ENCODE data around the gene GNG14.
A peak's percentile ranks its signal among the peaks of the same experiment; 100 is the strongest.
"Not testable (repeated sequence)": the region's sequence is repeated elsewhere in the genome, so short reads cannot be mapped to it uniquely, and the experiment has no call there.

The GNG14 gene

GRCh38 chr19:12687496-12688196 lies at the start of gene GNG14:
Gene GNG14 (plus strand): TSS chr19:12687998. CDS start chr19:12688049, 51 bp downstream.
- no peak for DNase-seq (ENCODE audit: low read depth in 2 of 2, low spot score in 1 of 2)

- DNase-seq (ENCODE audit: low read depth in 2 of 2, low spot score in 1 of 2) = no peak
Measured at GRCh38 chr19:12638611-12639182, 49.1 kb upstream of the GNG14 start.

DNA sequence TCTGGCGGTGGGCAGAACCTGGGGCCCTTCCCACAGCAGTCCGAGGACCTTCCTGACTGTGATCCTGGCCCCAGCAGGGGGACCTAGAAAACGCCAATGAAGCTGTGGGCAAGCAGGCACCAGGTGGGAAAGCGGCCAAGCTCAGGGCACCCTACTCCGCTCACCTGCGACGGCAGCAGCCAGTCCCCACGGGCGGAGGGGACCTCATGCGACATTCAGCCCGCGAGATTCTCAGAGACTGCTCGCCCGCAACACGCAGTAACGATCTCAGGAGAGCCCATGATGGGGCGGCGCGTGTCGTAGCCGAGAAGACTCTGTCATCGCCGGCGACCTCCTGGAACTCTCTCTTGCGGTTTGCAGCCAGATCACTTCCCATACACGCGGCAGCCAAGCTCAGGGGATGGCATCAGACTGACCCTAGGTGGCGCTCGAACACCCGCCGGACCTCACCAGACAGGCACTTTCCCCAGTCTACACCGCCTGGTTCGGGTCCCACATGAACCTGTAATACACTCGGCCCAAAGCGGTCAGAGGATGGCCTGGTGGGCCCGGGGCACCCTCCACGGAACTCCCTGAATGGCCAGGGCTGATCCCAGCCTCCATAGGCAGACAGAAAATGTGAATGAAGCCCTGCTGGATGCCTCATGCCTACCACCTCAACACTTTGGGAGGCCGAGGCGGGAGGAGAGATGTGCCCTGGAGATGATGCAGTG lies 47.7 kb upstream of the GNG14 start:
- DNase-seq (ENCODE audit: low read depth in 2 of 2, low spot score in 1 of 2) = peak; percentile 64 to 67

- no peak for DNase-seq (ENCODE audit: low read depth in 2 of 2, low spot score in 1 of 2)
Measured at GRCh38 chr19:12641456-12641855, 46.3 kb upstream of the GNG14 start.

- DNase-seq (ENCODE audit: low read depth in 2 of 2, low spot score in 1 of 2) = no peak
Measured at GRCh38 chr19:12642506-12642905, 45.3 kb upstream of the GNG14 start.

GRCh38 chr19:12643716-12644115 lies 44.1 kb upstream of the GNG14 start:
- DNase-seq (ENCODE audit: low read depth in 2 of 2, low spot score in 1 of 2) = not testable (repeated sequence)

DNA sequence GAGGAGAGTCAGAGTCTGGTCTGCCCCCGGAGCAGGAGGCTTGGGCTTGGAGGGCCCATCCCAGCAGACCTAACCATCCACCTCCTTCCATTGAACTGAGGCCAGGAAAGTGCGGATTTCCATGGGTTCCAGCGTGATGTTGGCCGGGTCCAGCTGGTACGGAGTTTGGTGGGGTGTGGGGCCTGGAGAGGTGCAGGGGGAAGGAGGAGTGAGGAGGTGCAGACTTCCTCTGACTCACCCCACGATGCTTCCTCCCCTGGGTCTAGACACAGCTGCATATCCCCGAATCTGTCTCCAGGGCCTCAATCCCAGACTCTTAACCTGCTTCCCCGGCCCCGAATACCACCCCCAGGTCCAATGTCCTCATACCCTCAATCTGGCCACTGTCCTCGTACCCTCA lies 41.2 kb upstream of the GNG14 start:
- DNase-seq (ENCODE audit: low read depth in 2 of 2, low spot score in 1 of 2) = no peak

DNA sequence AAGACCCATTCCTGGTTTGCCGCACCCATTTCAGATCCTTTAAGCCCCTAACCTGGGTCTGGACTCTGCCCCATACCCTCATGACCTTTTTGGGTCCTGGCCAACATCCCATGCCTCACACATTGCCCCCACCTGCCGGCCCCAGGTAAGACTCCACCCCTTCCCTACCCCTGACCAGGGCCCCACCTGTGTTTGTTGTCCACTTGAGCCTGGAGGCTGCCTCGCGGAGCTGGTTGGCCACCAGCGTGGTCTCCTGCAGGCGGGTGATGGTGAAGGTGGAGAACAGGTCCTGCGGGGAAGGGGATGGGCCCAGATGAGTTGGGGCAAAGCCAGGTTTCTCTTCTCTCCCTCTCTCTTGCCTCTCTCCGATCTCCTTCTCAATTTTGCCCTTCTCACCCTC lies 40.8 kb upstream of the GNG14 start:
- DNase-seq (ENCODE audit: low read depth in 2 of 2, low spot score in 1 of 2) = no peak

GRCh38 chr19:12647490-12648071 lies 40.2 kb upstream of the GNG14 start:
- DNase-seq (ENCODE audit: low read depth in 2 of 2, low spot score in 1 of 2) = no peak

- no peak for DNase-seq (ENCODE audit: low read depth in 2 of 2, low spot score in 1 of 2)
Measured at GRCh38 chr19:12648088-12648487, 39.7 kb upstream of the GNG14 start.

- DNase-seq (ENCODE audit: low read depth in 2 of 2, low spot score in 1 of 2) = no peak
Measured at GRCh38 chr19:12649941-12650340, 37.9 kb upstream of the GNG14 start.

GRCh38 chr19:12652219-12652618 lies 35.6 kb upstream of the GNG14 start:
- no peak for DNase-seq (ENCODE audit: low read depth in 2 of 2, low spot score in 1 of 2)

- no peak for DNase-seq (ENCODE audit: low read depth in 2 of 2, low spot score in 1 of 2)
Measured at GRCh38 chr19:12655546-12655945, 32.3 kb upstream of the GNG14 start.

DNA sequence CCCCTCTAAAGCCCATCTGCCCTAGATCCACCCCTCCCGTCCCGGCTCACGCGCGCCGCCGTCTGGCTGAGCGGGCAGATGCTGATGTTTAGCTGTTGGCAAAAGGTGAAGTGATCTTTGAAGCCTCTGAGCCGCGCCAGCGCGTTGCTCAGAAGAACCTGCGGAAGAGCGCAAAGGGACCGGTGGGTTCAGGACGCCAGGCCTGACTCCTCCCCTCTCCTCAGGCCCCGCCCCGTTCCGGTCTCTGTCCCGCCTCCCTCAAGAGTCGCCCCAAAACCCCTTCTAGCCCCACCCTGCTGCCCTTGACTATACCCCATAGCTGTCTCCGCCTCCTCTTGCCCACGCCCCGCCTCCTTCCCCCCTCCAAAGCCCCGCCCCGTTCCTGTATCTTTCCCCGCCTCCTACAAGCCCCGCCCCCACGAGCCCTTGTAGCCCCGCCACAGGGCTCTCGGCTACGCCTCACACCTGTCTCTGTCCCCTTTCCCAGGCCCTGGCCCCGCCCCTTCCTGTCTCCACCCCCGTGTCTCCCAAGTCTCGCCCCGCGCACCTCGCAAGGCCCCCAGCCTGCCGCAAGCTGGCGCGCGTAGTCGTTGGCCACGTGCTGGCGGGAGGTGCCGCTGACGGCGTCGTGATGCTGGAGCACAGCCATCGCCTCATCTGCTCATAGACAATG lies 30.8 kb upstream of the GNG14 start:
- no peak for DNase-seq (ENCODE audit: low read depth in 2 of 2, low spot score in 1 of 2)

DNA sequence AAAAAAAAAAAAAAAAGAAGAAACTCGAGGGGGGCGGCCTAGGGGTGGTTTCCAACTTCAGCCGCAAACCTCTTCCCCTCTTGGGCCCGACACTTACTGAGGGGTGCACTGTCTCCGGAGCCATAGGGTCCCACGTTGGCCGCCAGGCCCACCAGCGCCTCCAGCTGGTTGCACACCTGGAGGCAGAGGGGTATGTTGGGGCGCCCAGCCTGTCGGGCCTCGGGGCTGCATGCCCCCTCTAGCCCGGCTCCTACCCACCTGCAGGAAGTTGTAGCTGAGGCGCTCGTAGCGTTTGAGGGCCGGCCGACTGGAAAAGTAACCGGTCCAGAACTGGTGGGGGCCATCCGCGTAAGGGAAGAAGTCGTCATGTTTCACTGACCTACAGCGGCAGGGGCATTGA lies 29.8 kb upstream of the GNG14 start:
- no peak for DNase-seq (ENCODE audit: low read depth in 2 of 2, low spot score in 1 of 2)

GRCh38 chr19:12660980-12661379 lies 26.8 kb upstream of the GNG14 start:
- no peak for DNase-seq (ENCODE audit: low read depth in 2 of 2, low spot score in 1 of 2)

- DNase-seq (ENCODE audit: low read depth in 2 of 2, low spot score in 1 of 2) = no peak
Measured at GRCh38 chr19:12664406-12665280, 23.2 kb upstream of the GNG14 start.

DNA sequence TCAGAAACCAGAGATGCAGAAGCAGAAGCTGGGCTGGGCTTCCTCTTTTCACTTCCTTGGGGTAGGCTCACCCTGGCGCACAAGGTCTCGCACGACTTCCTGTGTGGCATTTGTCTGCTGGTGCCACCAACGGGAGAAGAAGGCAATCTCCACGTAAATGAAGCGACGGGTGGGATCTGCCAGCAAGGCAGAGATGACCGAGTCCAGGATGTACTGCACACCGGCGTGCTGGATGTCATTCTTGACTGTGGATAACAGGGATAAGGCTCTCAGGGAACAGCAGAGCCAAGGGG lies 22.6 kb upstream of the GNG14 start:
- peak in 1 of 2 donors; percentile 29 for DNase-seq (ENCODE audit: low read depth in 2 of 2, low spot score in 1 of 2)

GRCh38 chr19:12665671-12666264 lies 22.0 kb upstream of the GNG14 start:
- DNase-seq (ENCODE audit: low read depth in 2 of 2, low spot score in 1 of 2) = no peak
